H1 (cell line): ENCODE results near the gene KCNJ9. TPM values are rescaled to one million over a fixed set of nuclear protein-coding genes. Genes with fewer than 3 reads are reported as not detected.
A peak's percentile ranks its signal among the peaks of the same experiment; 100 is the strongest.

Experiments
- CTCF ChIA-PET: fragments of 300-600 bp; sonication (Branson Sonifier 250); formaldehyde crosslinking; loops from one replicate; lab custom pipeline; 2021; ENCODE audit not compliant: partially characterized antibody; lab: Charles Lee
- POLR2A ChIA-PET: fragments of 300-600 bp; sonication (Branson Sonifier 250); formaldehyde crosslinking; loops from one replicate; lab custom pipeline; 2021; ENCODE audit warnings: inconsistent platforms; ENCODE audit not compliant: partially characterized antibody; lab: Charles Lee
- DNase-seq, 2 experiments: peaks; one replicate each; pipeline versions ENCODE4 v3.0.0 to v3.0.0-alpha.2; 2010 to 2022; ENCODE audit warnings: low spot score in 2 of 2, low read depth in 1 of 2, mixed read lengths in 1 of 2
- FAIRE-seq: peaks from 2 replicates; lab custom pipeline; 2011; peaks lifted over from hg19 to GRCh38; lab: Jason Lieb, UNC
- H2AFZ ChIP-seq: 2 replicates; pipeline ENCODE4 v1.8.1; 2012; ENCODE audit warnings: low read length, inconsistent platforms
- H2AK5ac ChIP-seq: 2 replicates; pipeline ENCODE4 v1.6.1; 2013; ENCODE audit warnings: low read depth, low read length
- H2BK120ac ChIP-seq: replicated peaks from 2 replicates; pipeline ENCODE3; 2013; ENCODE audit warnings: low read depth, low read length, inconsistent platforms
- H2BK12ac ChIP-seq: 2 replicates; pipeline ENCODE4 v1.6.1; 2013; ENCODE audit warnings: low read depth, low read length
- H2BK15ac ChIP-seq: 2 replicates; pipeline ENCODE4 v1.6.1; 2013; ENCODE audit warnings: low read length
- H2BK20ac ChIP-seq: 2 replicates; pipeline ENCODE4 v1.6.1; 2013; ENCODE audit warnings: low read length
- H2BK5ac ChIP-seq: 2 replicates; pipeline ENCODE4 v1.6.1; 2013; ENCODE audit warnings: low read depth, low read length
- H3K14ac ChIP-seq: 2 replicates; pipeline ENCODE4 v1.6.1; 2013; ENCODE audit warnings: inconsistent platforms; ENCODE audit not compliant: insufficient read length
- H3K18ac ChIP-seq: 2 replicates; pipeline ENCODE4 v1.6.1; 2013; ENCODE audit warnings: low read length; ENCODE audit errors: extremely low read depth
- H3K23ac ChIP-seq: 2 replicates; pipeline ENCODE4 v1.6.1; 2013; ENCODE audit warnings: inconsistent platforms; ENCODE audit not compliant: insufficient read length
- H3K23me2 ChIP-seq: 2 replicates; pipeline ENCODE4 v1.6.1; 2013; ENCODE audit warnings: low read depth, low read length
- H3K27ac ChIP-seq: 2 replicates; pipeline ENCODE4 v1.6.1; 2011; ENCODE audit warnings: low read depth, low read length, inconsistent platforms
- H3K27me3 ChIP-seq, 4 experiments: replicated peaks in 1 of 4; 1 replicate in 1 of 4; 2 replicates in 3 of 4; pipeline versions ENCODE4 v1.6.1 to v1.8.1; 2011 to 2013; ENCODE audit warnings: low read length in 3 of 4, mild to moderate bottlenecking in 3 of 4, inconsistent platforms in 2 of 4, mixed read lengths in 2 of 4, moderate library complexity in 1 of 4; ENCODE audit not compliant: control insufficient read depth in 3 of 4, insufficient read depth in 3 of 4; ENCODE audit errors: extremely low read depth in 1 of 4
- H3K36me3 ChIP-seq, 4 experiments: 2 replicates each; pipeline versions ENCODE4 v1.6.1 to v1.8.1; 2011 to 2013; ENCODE audit warnings: mild to moderate bottlenecking in 4 of 4, low read length in 3 of 4, moderate library complexity in 2 of 4, control low read depth in 1 of 4, inconsistent platforms in 1 of 4; ENCODE audit not compliant: insufficient read depth in 4 of 4, control insufficient read depth in 2 of 4
- H3K4ac ChIP-seq: replicated peaks from 2 replicates; pipeline ENCODE3; 2013; ENCODE audit warnings: low read length, low read depth, mixed read lengths, inconsistent platforms; ENCODE audit not compliant: insufficient read length
- H3K4me1 ChIP-seq, 4 experiments: replicated peaks in 1 of 4; 1 replicate in 1 of 4; 2 replicates in 3 of 4; pipeline versions ENCODE4 v1.6.1 to v1.8.1; 2011 to 2013; ENCODE audit warnings: low read length in 3 of 4, inconsistent platforms in 2 of 4, mixed read lengths in 1 of 4; ENCODE audit not compliant: insufficient read depth in 4 of 4, control insufficient read depth in 3 of 4
- H3K4me2 ChIP-seq, 2 experiments: 2 replicates each; pipeline versions ENCODE4 v1.6.1 to v1.8.1; 2011 to 2013; ENCODE audit warnings: low read depth in 2 of 2, low read length in 2 of 2, control low read depth in 1 of 2, inconsistent platforms in 1 of 2, mild to moderate bottlenecking in 1 of 2; ENCODE audit not compliant: insufficient read depth in 1 of 2
- H3K4me3 ChIP-seq, 4 experiments: fragments of 200-600, 300-600 bp in 1 of 4; sonication (generic), shearing (Covaris generic), sonication (Bioruptor Twin) in 1 of 4; 2 replicates each; pipeline versions ENCODE4 v1.5.1 to v1.8.1; 2011 to 2016; ENCODE audit warnings: low read length in 4 of 4, low read depth in 3 of 4, control low read depth in 2 of 4, inconsistent platforms in 2 of 4, mild to moderate bottlenecking in 2 of 4, mixed read lengths in 1 of 4, moderate library complexity in 1 of 4; ENCODE audit not compliant: insufficient read depth in 2 of 4; ENCODE audit errors: extremely low read depth in 1 of 4
- H3K56ac ChIP-seq: replicated peaks from 2 replicates; pipeline ENCODE3; 2013; ENCODE audit warnings: low read depth, mild to moderate bottlenecking, mixed read lengths, low read length, inconsistent platforms; ENCODE audit not compliant: insufficient read length
- H3K79me1 ChIP-seq: 2 replicates; pipeline ENCODE4 v1.6.1; 2013; ENCODE audit warnings: low read depth, low read length, control low read depth
- H3K79me2 ChIP-seq, 2 experiments: 2 replicates each; pipeline versions ENCODE4 v1.6.1 to v1.8.1; 2012 to 2013; ENCODE audit warnings: low read length in 2 of 2, mild to moderate bottlenecking in 2 of 2, inconsistent platforms in 1 of 2; ENCODE audit not compliant: insufficient read depth in 2 of 2, control insufficient read depth in 1 of 2
- H3K9ac ChIP-seq, 4 experiments: replicated peaks in 1 of 4; 1 replicate in 1 of 4; 2 replicates in 3 of 4; pipeline versions ENCODE4 v1.6.1 to v1.8.1; 2011 to 2013; ENCODE audit warnings: low read depth in 3 of 4, low read length in 3 of 4, control low read depth in 2 of 4, mild to moderate bottlenecking in 2 of 4, moderate library complexity in 2 of 4, inconsistent platforms in 1 of 4; ENCODE audit errors: extremely low read depth in 1 of 4
- H3K9me3 ChIP-seq, 2 experiments: 2 replicates each; pipeline versions ENCODE4 v1.6.1 to v1.8.1; 2012 to 2013; ENCODE audit warnings: mild to moderate bottlenecking in 2 of 2, moderate library complexity in 2 of 2, control low read depth in 1 of 2, inconsistent platforms in 1 of 2, low read depth in 1 of 2, low read length in 1 of 2, mixed read lengths in 1 of 2; ENCODE audit not compliant: insufficient read depth in 2 of 2
- H4K20me1 ChIP-seq, 2 experiments: replicated peaks in 1 of 2; 2 replicates each; pipeline versions ENCODE3 to v1.8.1; 2011 to 2013; ENCODE audit warnings: inconsistent platforms in 2 of 2, low read length in 2 of 2, mild to moderate bottlenecking in 1 of 2; ENCODE audit not compliant: insufficient read depth in 2 of 2, control insufficient read depth in 1 of 2
- H4K5ac ChIP-seq: 2 replicates; pipeline ENCODE4 v1.6.1; 2013; ENCODE audit warnings: low read length, low read depth, mixed read lengths, inconsistent platforms; ENCODE audit not compliant: insufficient read length
- H4K8ac ChIP-seq: 2 replicates; pipeline ENCODE4 v1.8.0; 2013; ENCODE audit warnings: mild to moderate bottlenecking, moderate library complexity, low read length, inconsistent platforms; ENCODE audit not compliant: insufficient read depth; ENCODE audit errors: extremely low read depth
- H4K91ac ChIP-seq: replicated peaks from 2 replicates; pipeline ENCODE3; 2013; ENCODE audit warnings: low read length, mixed read lengths, inconsistent platforms; ENCODE audit not compliant: insufficient read length
- CBX8 ChIP-seq: fragments of 300-800, 300-1000 bp; sonication (generic); IDR thresholded peaks from 2 replicates; pipeline ENCODE4 v1.7.1; 2016; ENCODE audit warnings: low read depth, low read length, borderline replicate concordance
- NANOG ChIP-seq: IDR thresholded peaks from 2 replicates; pipeline ENCODE4 v1.6.1; 2011; ENCODE audit warnings: low read length, low read depth, mild to moderate bottlenecking, inconsistent platforms; ENCODE audit not compliant: insufficient read depth, poor library complexity, severe bottlenecking
- RBBP5 ChIP-seq: IDR thresholded peaks from 2 replicates; pipeline ENCODE4 v1.7.1; 2012; ENCODE audit warnings: low read depth, mild to moderate bottlenecking, inconsistent platforms, low read length, moderate library complexity, borderline replicate concordance
- SAP30 ChIP-seq: fragments of 300-600 bp; sonication (generic); IDR thresholded peaks from 2 replicates; pipeline ENCODE4 v1.7.1; 2012; ENCODE audit warnings: low read length, moderate library complexity, mild to moderate bottlenecking, inconsistent platforms; ENCODE audit not compliant: insufficient read depth, insufficient replicate concordance
- SIX5 ChIP-seq: IDR thresholded peaks from 2 replicates; pipeline ENCODE4 v1.6.1; 2011; ENCODE audit warnings: mild to moderate bottlenecking, low read depth, low read length
- SP2 ChIP-seq: IDR thresholded peaks from 2 replicates; pipeline ENCODE4 v1.6.1; 2012; ENCODE audit warnings: mild to moderate bottlenecking, low read length, inconsistent platforms
- WGBS, 2 experiments: shearing (Covaris generic) in 1 of 2; methylation state at CpG; one replicate each; pipeline versions ENCODE4 v1.1.6 to v1.1.7; 2013 to 2015; ENCODE audit warnings: low lambda C conversion rate in 2 of 2, mixed read lengths in 2 of 2, inconsistent platforms in 1 of 2, low coverage in 1 of 2, missing lambda C conversion rate in 1 of 2; ENCODE audit not compliant: insufficient replicate concordance in 2 of 2, insufficient coverage in 1 of 2, insufficient read length in 1 of 2; ENCODE audit errors: extremely low coverage in 1 of 2, missing lambda C conversion rate in 1 of 2; 5-methylcytosine and 5-hydroxymethylcytosine counted together
- polyA plus RNA-seq, 7 experiments: library from polyadenylated mRNA; depleted of rRNA in 3 of 7; stranded (reverse) in 5 of 7; unstranded in 2 of 7; fragments of >200 nt in 5 of 7; fragments of 200-250 nt in 2 of 7; gene quantifications; 1 replicate in 5 of 7; 2 replicates in 1 of 7; 4 replicates in 1 of 7; pipeline versions ENCODE4 v1.2.1 to v1.2.3, GENCODE V29; 2011 to 2013; ENCODE audit warnings: missing spikeins in 2 of 7, mixed read lengths in 2 of 7
- total RNA-seq: library from RNA; stranded (reverse); fragmentation: NEBNext Ultra II Directional; extraction: Animal tissue kit (Norgen Biotek cat#: 25700); gene quantifications from 2 replicates; pipeline ENCODE4 v1.2.1, GENCODE V29; 2021
- TF ChIP-seq, protein P1 (sequence below): IDR thresholded peaks from 2 replicates; pipeline ENCODE4 v1.6.1; 2012; ENCODE audit warnings: low read length, inconsistent platforms

The KCNJ9 gene
- total and polyA plus RNA-seq, 2 of the 8 experiments (the other 6 are each of a cell fraction or from before 2014, with no cell fraction given), result 0.02 to 0.13 TPM

DNA sequence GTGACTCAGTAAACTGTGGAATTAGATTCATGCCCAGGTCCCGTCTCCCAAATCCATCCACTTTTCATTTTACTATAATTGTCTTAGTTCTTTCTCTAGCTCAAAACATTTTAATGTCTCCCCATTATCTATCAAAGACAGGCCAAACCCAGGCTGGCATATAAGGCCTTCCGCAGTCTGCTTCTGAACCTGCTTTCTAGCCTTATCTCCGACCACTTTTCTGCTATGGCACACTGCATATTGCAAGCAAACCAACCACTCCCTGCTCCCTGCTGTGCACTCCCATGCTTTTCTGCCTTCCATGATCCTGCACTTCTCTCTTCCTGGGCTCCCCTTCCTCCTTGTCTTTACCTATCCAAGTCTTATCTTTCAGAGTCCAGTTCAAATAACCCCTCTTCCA, 32.2 kb upstream of the KCNJ9 start:
- POLR2A ChIA-PET, result interaction anchor here (0.8 to 1.3 kb wide), 3 partner anchors 17 to 39 kb away, joined by 3 to 4 read pairs (median 4); no protein-coding TSS in a partner anchor
- H3K4me3 ChIP-seq, result no peak overlapping the region
- peaks cover 10 to 24% (median 16%) of the 10 kb centered on the region in 4 experiments for H3K4me1 ChIP-seq
- 0 out of 2 replicates have a peak overlapping the region, but pooled peaks have one; percentile 14 for H3K18ac ChIP-seq
- H4K5ac ChIP-seq, result no peak overlapping the region
- no peak overlapping the region for H2AK5ac ChIP-seq
- no peak for TF ChIP-seq SP2
- TF ChIP-seq, protein P1, sequence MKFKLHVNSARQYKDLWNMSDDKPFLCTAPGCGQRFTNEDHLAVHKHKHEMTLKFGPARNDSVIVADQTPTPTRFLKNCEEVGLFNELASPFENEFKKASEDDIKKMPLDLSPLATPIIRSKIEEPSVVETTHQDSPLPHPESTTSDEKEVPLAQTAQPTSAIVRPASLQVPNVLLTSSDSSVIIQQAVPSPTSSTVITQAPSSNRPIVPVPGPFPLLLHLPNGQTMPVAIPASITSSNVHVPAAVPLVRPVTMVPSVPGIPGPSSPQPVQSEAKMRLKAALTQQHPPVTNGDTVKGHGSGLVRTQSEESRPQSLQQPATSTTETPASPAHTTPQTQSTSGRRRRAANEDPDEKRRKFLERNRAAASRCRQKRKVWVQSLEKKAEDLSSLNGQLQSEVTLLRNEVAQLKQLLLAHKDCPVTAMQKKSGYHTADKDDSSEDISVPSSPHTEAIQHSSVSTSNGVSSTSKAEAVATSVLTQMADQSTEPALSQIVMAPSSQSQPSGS, result no peak
- no peak for TF ChIP-seq CBX8
- no peak for TF ChIP-seq RBBP5
- TF ChIP-seq SAP30, result no peak
- no peak for TF ChIP-seq NANOG
- TF ChIP-seq SIX5, result no peak
- no peak overlapping the region for H3K27ac ChIP-seq
- H3K4me2 ChIP-seq, result peak overlapping the region in 1 of 2 experiments; percentile 47; a peak in 1 of 4 replicates
- H3K79me1 ChIP-seq, result no peaks in the 10 kb centered on the region
- FAIRE-seq (no peak), DNase-seq (no peak)
- H3K23ac ChIP-seq, result no peak overlapping the region
- no peak overlapping the region for H4K91ac ChIP-seq
- no peak overlapping the region for H2AFZ ChIP-seq
- H3K9me3 ChIP-seq, result no peaks in the 10 kb centered on the region
- no peak overlapping the region for H3K56ac ChIP-seq
- H2BK5ac ChIP-seq, result no peak overlapping the region
- no peaks in the 10 kb centered on the region for H3K23me2 ChIP-seq
- H3K14ac ChIP-seq, result no peak overlapping the region
- H2BK15ac ChIP-seq, result no peak overlapping the region
- no peak overlapping the region for H4K8ac ChIP-seq
- no peaks in the 10 kb centered on the region for H4K20me1 ChIP-seq
- H2BK20ac ChIP-seq, result peak overlapping the region; percentile 75; the same call in 1 of the 2 replicates
- no peaks in the 10 kb centered on the region for H3K36me3 ChIP-seq
- 85% methylated on average over 3 of the region's 3 CpGs; no CpG with 5 or more reads in 1 of the 2 experiments for WGBS, 2 experiments
- no peak overlapping the region for H3K9ac ChIP-seq
- CTCF ChIA-PET, result interaction anchor here (2.1 to 46.4 kb wide), 2 partner anchors 26 to 120 kb away, joined by 4 to 1874 read pairs; partner anchors contain the start of genes IGSF8, KCNJ10 and KCNJ9
- H3K27me3 ChIP-seq, result peaks cover 0 to under 1% (median 0%) of the 10 kb centered on the region in 4 experiments; a peak in 1 of 7 replicates
- H3K79me2 ChIP-seq, result no peaks in the 10 kb centered on the region
- no peak overlapping the region for H2BK120ac ChIP-seq
- H2BK12ac ChIP-seq, result no peak overlapping the region; the same call in 1 of the 2 replicates
- H3K4ac ChIP-seq, result no peak overlapping the region
